Neural cell (in vitro differentiated cells): ENCODE data around the gene F12. TPM values are rescaled to one million over a fixed set of nuclear protein-coding genes. Genes with fewer than 3 reads are reported as not detected.
"Not testable (repeated sequence)": the region's sequence is repeated elsewhere in the genome, so short reads cannot be mapped to it uniquely, and the experiment has no call there.

Experiments used
- H2AFZ ChIP-seq: fragments of 200-600, 300-800 bp; sonication (generic), shearing (Covaris generic); 2 replicates; pipeline ENCODE4 v1.6.0; 2014; ENCODE audit warnings: low read depth, mild to moderate bottlenecking, antibody characterized with exemption, low read length, moderate library complexity
- H3F3A ChIP-seq: fragments of 200-600 bp; shearing (Covaris generic); 2 replicates; pipeline ENCODE4 v1.6.1; 2016; ENCODE audit warnings: mild to moderate bottlenecking, moderate library complexity, mixed read lengths, antibody characterized with exemption, low read length; ENCODE audit not compliant: insufficient read depth, poor library complexity, severe bottlenecking
- H3K27ac ChIP-seq: fragments of 200-600, 300-800 bp; sonication (generic), shearing (Covaris generic); 2 replicates; pipeline ENCODE4 v1.5.1; 2014; ENCODE audit warnings: mild to moderate bottlenecking, low read length, moderate library complexity
- H3K27me3 ChIP-seq: fragments of 300-800, 200-600 bp; sonication (generic), shearing (Covaris generic); 2 replicates; pipeline ENCODE4 v1.6.0; 2014; ENCODE audit warnings: mild to moderate bottlenecking, low read depth, low read length, moderate library complexity; ENCODE audit not compliant: insufficient read depth
- H3K36me3 ChIP-seq: fragments of 300-800, 200-600 bp; sonication (generic), shearing (Covaris generic); 2 replicates; pipeline ENCODE4 v1.5.1; 2014; ENCODE audit warnings: mild to moderate bottlenecking, antibody characterized with exemption, low read length, moderate library complexity; ENCODE audit not compliant: insufficient read depth
- H3K4me2 ChIP-seq: fragments of 300-800, 200-600 bp; sonication (generic), shearing (Covaris generic); 2 replicates; pipeline ENCODE4 v1.6.0; 2014; ENCODE audit warnings: mild to moderate bottlenecking, low read length
- H3K4me3 ChIP-seq: fragments of 300-800, 200-600 bp; sonication (generic), shearing (Covaris generic); 2 replicates; pipeline ENCODE4 v1.5.1; 2014; ENCODE audit warnings: mild to moderate bottlenecking, low read length, moderate library complexity
- H3K79me2 ChIP-seq: fragments of 200-600 bp; shearing (Covaris generic); replicated peaks from 2 replicates; pipeline ENCODE4 v1.6.0; 2014; ENCODE audit warnings: mild to moderate bottlenecking, low read length, moderate library complexity; ENCODE audit not compliant: insufficient read depth
- H3K9ac ChIP-seq: fragments of 300-800, 200-600 bp; sonication (generic), shearing (Covaris generic); 2 replicates; pipeline ENCODE4 v1.6.1; 2016; ENCODE audit warnings: mild to moderate bottlenecking, low read length, mixed read lengths
- H3K9me2 ChIP-seq: fragments of 200-600 bp; shearing (Covaris generic); 2 replicates; pipeline ENCODE4 v1.6.1; 2016; ENCODE audit warnings: mild to moderate bottlenecking, low read length, mixed read lengths; ENCODE audit not compliant: insufficient read depth
- H3K9me3 ChIP-seq: fragments of 200-600, 300-800 bp; sonication (generic), shearing (Covaris generic); 2 replicates; pipeline ENCODE4 v1.6.1; 2016; ENCODE audit warnings: mild to moderate bottlenecking, mixed run types, low read length, moderate library complexity, mixed read lengths
- H4K20me1 ChIP-seq: fragments of 200-600 bp; shearing (Covaris generic); 2 replicates; pipeline ENCODE4 v1.6.1; 2016; ENCODE audit warnings: mild to moderate bottlenecking, mixed run types; ENCODE audit not compliant: insufficient read depth
- EP300 ChIP-seq: fragments of 450-650 bp; conservative IDR thresholded peaks from 2 replicates; pipeline ENCODE4 v1.6.1; 2014; ENCODE audit warnings: antibody characterized with exemption, mild to moderate bottlenecking, moderate library complexity; ENCODE audit not compliant: poor library complexity, severe bottlenecking
- EZH2 ChIP-seq: fragments of 200-600, 300-800 bp; shearing (Covaris generic), sonication (generic); IDR thresholded peaks from 2 replicates; pipeline ENCODE4 v1.6.1; 2014; ENCODE audit warnings: antibody characterized with exemption, low read length, borderline replicate concordance, mild to moderate bottlenecking; ENCODE audit not compliant: insufficient read depth, poor library complexity, severe bottlenecking
- MXI1 ChIP-seq: fragments of 450-650 bp; conservative IDR thresholded peaks from 2 replicates; pipeline ENCODE4 v1.6.1; 2014; ENCODE audit warnings: antibody characterized with exemption, mild to moderate bottlenecking; ENCODE audit not compliant: poor library complexity, severe bottlenecking
- POLR2AphosphoS5 ChIP-seq: IDR thresholded peaks from 2 replicates; pipeline ENCODE4 v1.6.1; 2012
- RAD21 ChIP-seq: fragments of 450-650 bp; conservative IDR thresholded peaks from 2 replicates; pipeline ENCODE4 v1.6.1; 2014; ENCODE audit warnings: antibody characterized with exemption, mild to moderate bottlenecking, moderate library complexity
- SMC3 ChIP-seq: fragments of 450-650 bp; conservative IDR thresholded peaks from 2 replicates; pipeline ENCODE4 v1.6.1; 2014; ENCODE audit warnings: antibody characterized with exemption, mild to moderate bottlenecking, moderate library complexity; ENCODE audit not compliant: poor library complexity
- TAF1 ChIP-seq: IDR thresholded peaks from 2 replicates; pipeline ENCODE4 v1.6.1; 2012; ENCODE audit warnings: low read depth
- polyA plus RNA-seq: library from polyadenylated mRNA; depleted of rRNA; stranded (reverse); fragments of >200 nt; gene quantifications from 2 replicates; pipeline ENCODE4 v1.2.3, GENCODE V29; 2014
- TF ChIP-seq, protein P1 (sequence below): fragments of 450-650 bp; IDR thresholded peaks from 2 replicates; pipeline ENCODE4 v1.5.1; 2014; ENCODE audit warnings: antibody characterized with exemption, mild to moderate bottlenecking, moderate library complexity; ENCODE audit not compliant: poor library complexity, severe bottlenecking
- TF ChIP-seq, protein P2 (sequence below): IDR thresholded peaks from 2 replicates; pipeline ENCODE4 v1.6.1; 2012; ENCODE audit warnings: borderline replicate concordance

F12 gene
- polyA plus RNA-seq, 1 donor from 2014 or later = 1.4 TPM

- H3K4me2 ChIP-seq = no peak overlapping the region
- no peaks in the 10 kb centered on the region for H3K27me3 ChIP-seq
- H3K4me3 ChIP-seq = no peak overlapping the region
- H3K27ac ChIP-seq = no peak overlapping the region
- H3K9me2 ChIP-seq = no peaks in the 10 kb centered on the region
- TF ChIP-seq RAD21 (no peak), EZH2 (no peak), MXI1 (no peak), POLR2AphosphoS5 (no peak), SMC3 (no peak), TAF1 (no peak), EP300 (no peak)
- TF ChIP-seq, protein P1, sequence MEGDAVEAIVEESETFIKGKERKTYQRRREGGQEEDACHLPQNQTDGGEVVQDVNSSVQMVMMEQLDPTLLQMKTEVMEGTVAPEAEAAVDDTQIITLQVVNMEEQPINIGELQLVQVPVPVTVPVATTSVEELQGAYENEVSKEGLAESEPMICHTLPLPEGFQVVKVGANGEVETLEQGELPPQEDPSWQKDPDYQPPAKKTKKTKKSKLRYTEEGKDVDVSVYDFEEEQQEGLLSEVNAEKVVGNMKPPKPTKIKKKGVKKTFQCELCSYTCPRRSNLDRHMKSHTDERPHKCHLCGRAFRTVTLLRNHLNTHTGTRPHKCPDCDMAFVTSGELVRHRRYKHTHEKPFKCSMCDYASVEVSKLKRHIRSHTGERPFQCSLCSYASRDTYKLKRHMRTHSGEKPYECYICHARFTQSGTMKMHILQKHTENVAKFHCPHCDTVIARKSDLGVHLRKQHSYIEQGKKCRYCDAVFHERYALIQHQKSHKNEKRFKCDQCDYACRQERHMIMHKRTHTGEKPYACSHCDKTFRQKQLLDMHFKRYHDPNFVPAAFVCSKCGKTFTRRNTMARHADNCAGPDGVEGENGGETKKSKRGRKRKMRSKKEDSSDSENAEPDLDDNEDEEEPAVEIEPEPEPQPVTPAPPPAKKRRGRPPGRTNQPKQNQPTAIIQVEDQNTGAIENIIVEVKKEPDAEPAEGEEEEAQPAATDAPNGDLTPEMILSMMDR = no peak
- TF ChIP-seq, protein P2, sequence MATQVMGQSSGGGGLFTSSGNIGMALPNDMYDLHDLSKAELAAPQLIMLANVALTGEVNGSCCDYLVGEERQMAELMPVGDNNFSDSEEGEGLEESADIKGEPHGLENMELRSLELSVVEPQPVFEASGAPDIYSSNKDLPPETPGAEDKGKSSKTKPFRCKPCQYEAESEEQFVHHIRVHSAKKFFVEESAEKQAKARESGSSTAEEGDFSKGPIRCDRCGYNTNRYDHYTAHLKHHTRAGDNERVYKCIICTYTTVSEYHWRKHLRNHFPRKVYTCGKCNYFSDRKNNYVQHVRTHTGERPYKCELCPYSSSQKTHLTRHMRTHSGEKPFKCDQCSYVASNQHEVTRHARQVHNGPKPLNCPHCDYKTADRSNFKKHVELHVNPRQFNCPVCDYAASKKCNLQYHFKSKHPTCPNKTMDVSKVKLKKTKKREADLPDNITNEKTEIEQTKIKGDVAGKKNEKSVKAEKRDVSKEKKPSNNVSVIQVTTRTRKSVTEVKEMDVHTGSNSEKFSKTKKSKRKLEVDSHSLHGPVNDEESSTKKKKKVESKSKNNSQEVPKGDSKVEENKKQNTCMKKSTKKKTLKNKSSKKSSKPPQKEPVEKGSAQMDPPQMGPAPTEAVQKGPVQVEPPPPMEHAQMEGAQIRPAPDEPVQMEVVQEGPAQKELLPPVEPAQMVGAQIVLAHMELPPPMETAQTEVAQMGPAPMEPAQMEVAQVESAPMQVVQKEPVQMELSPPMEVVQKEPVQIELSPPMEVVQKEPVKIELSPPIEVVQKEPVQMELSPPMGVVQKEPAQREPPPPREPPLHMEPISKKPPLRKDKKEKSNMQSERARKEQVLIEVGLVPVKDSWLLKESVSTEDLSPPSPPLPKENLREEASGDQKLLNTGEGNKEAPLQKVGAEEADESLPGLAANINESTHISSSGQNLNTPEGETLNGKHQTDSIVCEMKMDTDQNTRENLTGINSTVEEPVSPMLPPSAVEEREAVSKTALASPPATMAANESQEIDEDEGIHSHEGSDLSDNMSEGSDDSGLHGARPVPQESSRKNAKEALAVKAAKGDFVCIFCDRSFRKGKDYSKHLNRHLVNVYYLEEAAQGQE = no peak
- H3F3A ChIP-seq = no peaks in the 10 kb centered on the region
- H3K36me3 ChIP-seq = no peaks in the 10 kb centered on the region
- no peak overlapping the region for H3K9ac ChIP-seq
- H3K9me3 ChIP-seq = no peaks in the 10 kb centered on the region
- no peak overlapping the region for H2AFZ ChIP-seq
- H4K20me1 ChIP-seq = no peaks in the 10 kb centered on the region
- H3K79me2 ChIP-seq = no peaks in the 10 kb centered on the region
These were observed 31.2 kb downstream of the F12 start for GRCh38 chr5:177377851-177378776.

GRCh38 chr5:177376107-177376506, 33.3 kb downstream of the F12 start:
- TF ChIP-seq POLR2AphosphoS5 (no peak), SMC3 (no peak), EP300 (no peak), TAF1 (no peak), EZH2 (no peak), RAD21 (no peak), MXI1 (no peak)
- TF ChIP-seq, protein P1 = no peak
- TF ChIP-seq, protein P2 = no peak
- Histone ChIP-seq H3F3A (no peaks in the 10 kb centered on the region), H3K4me2 (no peak overlapping the region), H3K79me2 (no peaks in the 10 kb centered on the region), H4K20me1 (no peaks in the 10 kb centered on the region), H2AFZ (no peak overlapping the region), H3K27ac (no peak overlapping the region), H3K9me3 (no peaks in the 10 kb centered on the region), H3K36me3 (no peaks in the 10 kb centered on the region), H3K27me3 (no peaks in the 10 kb centered on the region), H3K9me2 (no peaks in the 10 kb centered on the region), H3K9ac (no peak overlapping the region), H3K4me3 (no peak overlapping the region)

DNA sequence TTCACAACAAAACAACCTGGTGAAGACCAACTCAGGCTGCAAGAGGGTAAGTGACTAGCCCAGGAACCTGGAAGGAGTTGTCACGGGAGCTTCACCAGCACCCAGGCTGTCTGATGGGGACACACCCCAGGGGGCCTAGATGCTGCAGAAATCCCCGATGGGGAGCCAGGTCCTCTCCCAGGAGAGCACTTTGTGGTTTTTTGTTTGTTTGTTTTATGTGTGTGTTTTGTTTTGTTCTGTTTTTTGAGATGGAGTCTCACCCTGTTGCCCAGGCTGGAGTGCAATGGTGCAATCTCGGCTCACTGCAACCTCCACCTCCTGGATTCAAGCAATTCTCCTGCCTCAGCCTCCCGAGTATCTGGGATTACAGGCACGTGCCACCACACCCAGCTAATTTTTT, 33.8 kb downstream of the F12 start:
- not testable (repeated sequence) for H3K36me3 ChIP-seq, H3K9me3 ChIP-seq, H3K79me2 ChIP-seq, H3K9me2 ChIP-seq, H3K4me2 ChIP-seq, H3F3A ChIP-seq, H3K27ac ChIP-seq, H3K27me3 ChIP-seq, H4K20me1 ChIP-seq, H2AFZ ChIP-seq, H3K4me3 ChIP-seq, H3K9ac ChIP-seq
